Neural crest cell (in vitro differentiated cells): ENCODE measurements around the gene LPP. TPM values are rescaled to one million over a fixed set of nuclear protein-coding genes. Genes with fewer than 3 reads are reported as not detected.

ENCODE experiments used
- DNase-seq: peaks from one replicate; pipeline ENCODE4 v3.0.0; 2021; ENCODE audit warnings: low read depth, mixed read lengths, low spot score
- H3K27ac Mint-ChIP-seq: one replicate; pipeline ENCODE4 v1.8.0; 2021; ENCODE audit warnings: mild to moderate bottlenecking, mixed read lengths; ENCODE audit not compliant: unreplicated experiment
- H3K27me3 Mint-ChIP-seq: 2 replicates; pipeline ENCODE4 v1.8.0; 2021; ENCODE audit warnings: low read depth, mild to moderate bottlenecking, mixed read lengths
- H3K36me3 Mint-ChIP-seq: 2 replicates; pipeline ENCODE4 v1.8.0; 2021; ENCODE audit warnings: low read depth, mild to moderate bottlenecking, mixed read lengths
- H3K4me1 Mint-ChIP-seq: 2 replicates; pipeline ENCODE4 v1.8.0; 2021; ENCODE audit warnings: mixed read lengths
- H3K4me3 Mint-ChIP-seq: one replicate; pipeline ENCODE4 v1.8.0; 2021; ENCODE audit warnings: mild to moderate bottlenecking, mixed read lengths
- H3K9me3 Mint-ChIP-seq: 2 replicates; pipeline ENCODE4 v1.8.0; 2021; ENCODE audit warnings: mixed read lengths
- CTCF ChIP-seq: fragments of 200-600 bp; sonication (generic); conservative IDR thresholded peaks from 2 replicates; pipeline ENCODE4 v1.5.0; 2021; ENCODE audit warnings: antibody characterized with exemption, mild to moderate bottlenecking
- total RNA-seq: library from RNA; stranded (reverse); gene quantifications from 2 replicates; pipeline ENCODE4 v1.2.1, GENCODE V29; 2021

Gene LPP
- total RNA-seq, 1 donor from 2014 or later, result 38.7 TPM

DNA sequence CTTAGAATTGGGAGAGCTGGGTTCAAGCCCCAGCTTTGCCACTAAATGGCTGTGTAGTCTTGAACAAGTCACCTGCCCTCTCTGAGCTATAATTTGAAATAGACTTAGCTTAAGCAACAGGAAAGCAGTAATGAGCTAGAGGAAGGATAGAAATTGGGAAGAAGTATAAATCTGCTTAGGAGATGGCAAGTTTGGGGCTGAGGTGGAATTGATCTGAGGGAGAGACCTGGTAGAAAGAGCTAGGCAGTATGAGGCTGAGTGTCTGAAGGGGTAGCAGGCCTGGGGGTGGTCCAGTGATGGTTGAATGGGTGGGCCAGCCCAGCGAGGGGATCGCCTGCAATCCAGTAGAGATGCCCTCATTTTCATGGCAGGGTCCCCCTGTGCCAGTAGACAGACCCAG lies 22.9 kb downstream of the LPP start:
- no peak for DNase-seq
- TF ChIP-seq CTCF, result no peak
- Mint-ChIP-seq H3K9me3 (no peaks in the 10 kb centered on the region), H3K4me3 (no peak overlapping the region), H3K36me3 (no peaks in the 10 kb centered on the region), H3K4me1 (peaks cover 44% of the 10 kb centered on the region), H3K27me3 (no peaks in the 10 kb centered on the region), H3K27ac (no peak overlapping the region)

GRCh38 chr3:188177721-188178120 lies 23.8 kb downstream of the LPP start:
- no peaks in the 10 kb centered on the region for H3K27me3 Mint-ChIP-seq
- H3K4me3 Mint-ChIP-seq, result no peak overlapping the region
- no peak for TF ChIP-seq CTCF
- no peaks in the 10 kb centered on the region for H3K9me3 Mint-ChIP-seq
- H3K27ac Mint-ChIP-seq, result no peak overlapping the region
- H3K4me1 Mint-ChIP-seq, result peaks cover 44% of the 10 kb centered on the region
- no peaks in the 10 kb centered on the region for H3K36me3 Mint-ChIP-seq
- DNase-seq, result no peak

DNA sequence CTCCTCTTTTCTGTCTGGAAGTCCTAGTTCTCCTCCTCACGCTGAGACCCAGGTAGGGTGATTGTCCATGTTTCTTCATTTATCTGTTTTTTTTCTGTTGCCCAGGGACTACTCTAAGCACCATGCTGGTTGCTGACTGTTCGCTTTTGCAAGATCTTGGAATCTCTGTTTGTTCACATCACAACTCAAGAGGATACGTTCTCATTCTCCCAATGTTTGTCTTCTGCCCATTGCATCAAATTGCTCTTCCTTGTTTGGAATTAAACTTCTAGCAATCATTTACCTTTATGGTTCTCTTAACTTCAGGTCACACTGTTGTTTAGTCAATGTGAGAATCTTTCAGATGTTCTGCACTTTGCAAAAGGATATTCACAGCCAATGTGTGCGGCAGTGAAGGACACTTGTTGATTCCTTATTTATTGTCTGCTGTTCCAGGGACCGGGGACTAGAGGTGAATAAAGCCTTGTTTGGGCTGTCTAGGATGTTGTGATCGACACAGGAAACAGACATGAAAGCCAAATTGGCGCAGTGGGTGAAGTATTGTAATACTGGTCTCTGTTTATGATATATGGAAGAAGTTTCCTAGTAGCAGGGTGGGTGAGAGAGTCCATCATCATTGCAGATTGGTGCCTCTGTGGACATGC lies 24.5 kb downstream of the LPP start:
- Mint-ChIP-seq H3K27ac (no peak overlapping the region), H3K27me3 (no peaks in the 10 kb centered on the region), H3K9me3 (no peaks in the 10 kb centered on the region), H3K4me1 (peaks cover 44% of the 10 kb centered on the region), H3K4me3 (no peak overlapping the region), H3K36me3 (no peaks in the 10 kb centered on the region)
- TF ChIP-seq CTCF, result no peak
- DNase-seq, result no peak

- H3K27ac Mint-ChIP-seq, result peak overlapping the region; percentile 46
- no peak for TF ChIP-seq CTCF
- no peaks in the 10 kb centered on the region for H3K36me3 Mint-ChIP-seq
- no peak overlapping the region for H3K4me3 Mint-ChIP-seq
- H3K27me3 Mint-ChIP-seq, result no peaks in the 10 kb centered on the region
- no peak for DNase-seq
- H3K4me1 Mint-ChIP-seq, result peaks cover 39% of the 10 kb centered on the region
- H3K9me3 Mint-ChIP-seq, result no peaks in the 10 kb centered on the region
Measured at GRCh38 chr3:188179006-188179966, 25.3 kb downstream of the LPP start.

GRCh38 chr3:188180114-188180513 lies 26.2 kb downstream of the LPP start:
- H3K36me3 Mint-ChIP-seq, result no peaks in the 10 kb centered on the region
- TF ChIP-seq CTCF, result no peak
- peak overlapping the region; percentile 23 for H3K27ac Mint-ChIP-seq
- no peak for DNase-seq
- H3K9me3 Mint-ChIP-seq, result no peaks in the 10 kb centered on the region
- peaks cover 33% of the 10 kb centered on the region for H3K4me1 Mint-ChIP-seq
- H3K4me3 Mint-ChIP-seq, result no peak overlapping the region
- no peaks in the 10 kb centered on the region for H3K27me3 Mint-ChIP-seq
